Vagina (tissue), 2 donors: ENCODE data around the gene CCDC83.

Source experiments
- POLR2A ChIP-seq, 2 donors: fragments of 450-650 bp; IDR thresholded peaks; one replicate each; pipeline ENCODE4 v1.6.1; 2017; ENCODE audit warnings: antibody characterized with exemption in 2 of 2, mild to moderate bottlenecking in 2 of 2, moderate library complexity in 2 of 2
- TF ChIP-seq, protein P1 (sequence below), 3 experiments: fragments of 450-650 bp in 2 of 3; fragments of 200-600 bp in 1 of 3; sonication (generic) in 1 of 3; IDR thresholded peaks; one replicate each; pipeline ENCODE4 v1.5.1; 2017 to 2019; ENCODE audit warnings: antibody characterized with exemption in 3 of 3, mild to moderate bottlenecking in 2 of 3, moderate library complexity in 2 of 3

DNA sequence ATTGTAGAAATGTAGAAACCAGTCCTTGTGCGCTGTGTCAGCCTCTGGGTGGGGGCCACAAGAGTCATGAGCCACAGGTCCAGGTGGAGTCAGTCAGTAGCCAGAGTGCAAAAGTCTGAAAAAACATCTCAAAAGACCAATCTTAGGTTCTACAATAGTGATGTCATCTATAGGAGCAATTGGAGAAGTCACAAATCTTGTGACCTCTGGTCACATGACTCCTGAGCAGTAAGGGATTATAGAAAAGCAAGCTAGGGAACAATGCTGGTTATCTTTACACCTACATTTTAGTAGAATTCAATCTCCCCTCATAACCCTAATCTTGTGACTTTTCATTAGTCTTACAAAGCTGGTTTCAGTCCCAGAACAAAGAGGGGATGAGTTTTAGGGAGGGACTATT lies 82.7 kb downstream of the CCDC83 start:
- no peak for TF ChIP-seq POLR2A (IDR thresholded peaks at IDR 0.05)
- TF ChIP-seq, protein P1, sequence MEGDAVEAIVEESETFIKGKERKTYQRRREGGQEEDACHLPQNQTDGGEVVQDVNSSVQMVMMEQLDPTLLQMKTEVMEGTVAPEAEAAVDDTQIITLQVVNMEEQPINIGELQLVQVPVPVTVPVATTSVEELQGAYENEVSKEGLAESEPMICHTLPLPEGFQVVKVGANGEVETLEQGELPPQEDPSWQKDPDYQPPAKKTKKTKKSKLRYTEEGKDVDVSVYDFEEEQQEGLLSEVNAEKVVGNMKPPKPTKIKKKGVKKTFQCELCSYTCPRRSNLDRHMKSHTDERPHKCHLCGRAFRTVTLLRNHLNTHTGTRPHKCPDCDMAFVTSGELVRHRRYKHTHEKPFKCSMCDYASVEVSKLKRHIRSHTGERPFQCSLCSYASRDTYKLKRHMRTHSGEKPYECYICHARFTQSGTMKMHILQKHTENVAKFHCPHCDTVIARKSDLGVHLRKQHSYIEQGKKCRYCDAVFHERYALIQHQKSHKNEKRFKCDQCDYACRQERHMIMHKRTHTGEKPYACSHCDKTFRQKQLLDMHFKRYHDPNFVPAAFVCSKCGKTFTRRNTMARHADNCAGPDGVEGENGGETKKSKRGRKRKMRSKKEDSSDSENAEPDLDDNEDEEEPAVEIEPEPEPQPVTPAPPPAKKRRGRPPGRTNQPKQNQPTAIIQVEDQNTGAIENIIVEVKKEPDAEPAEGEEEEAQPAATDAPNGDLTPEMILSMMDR (IDR thresholded peaks at IDR 0.05): no peak
